Neutrophil (primary cell): ENCODE measurements around the gene RADIL.

ENCODE experiments used
- H3K27ac ChIP-seq: fragments of 200-600 bp; sonication (generic); 2 replicates; pipeline ENCODE4 v1.5.1; 2016; ENCODE audit warnings: mild to moderate bottlenecking, moderate library complexity
- H3K27me3 ChIP-seq: fragments of 200-600 bp; sonication (generic); 2 replicates; pipeline ENCODE4 v1.6.0; 2016; ENCODE audit warnings: mild to moderate bottlenecking
- H3K36me3 ChIP-seq: fragments of 200-600 bp; sonication (generic); 2 replicates; pipeline ENCODE4 v1.5.1; 2017
- H3K4me1 ChIP-seq, 2 experiments: fragments of 200-600 bp in 1 of 2; sonication (generic) in 1 of 2; 1 replicate in 1 of 2; 2 replicates in 1 of 2; pipeline versions ENCODE4 v1.5.1 to v1.6.1; 2013 to 2016; ENCODE audit warnings: low read depth in 1 of 2, low read length in 1 of 2, mild to moderate bottlenecking in 1 of 2, moderate library complexity in 1 of 2; ENCODE audit not compliant: control insufficient read depth in 1 of 2, insufficient read depth in 1 of 2
- H3K4me3 ChIP-seq, 2 experiments: fragments of 200-600 bp in 1 of 2; sonication (generic) in 1 of 2; 1 replicate in 1 of 2; 2 replicates in 1 of 2; pipeline ENCODE4 v1.5.1; 2013 to 2016; ENCODE audit warnings: low read depth in 1 of 2, low read length in 1 of 2, mild to moderate bottlenecking in 1 of 2, moderate library complexity in 1 of 2
- H3K9me3 ChIP-seq: fragments of 200-600 bp; sonication (generic); 2 replicates; pipeline ENCODE4 v1.5.1; 2016
- CTCF ChIP-seq: fragments of 200-600 bp; sonication (generic); IDR thresholded peaks from 2 replicates; pipeline ENCODE4 v1.5.1; 2016; ENCODE audit warnings: antibody characterized with exemption

RADIL gene

DNA sequence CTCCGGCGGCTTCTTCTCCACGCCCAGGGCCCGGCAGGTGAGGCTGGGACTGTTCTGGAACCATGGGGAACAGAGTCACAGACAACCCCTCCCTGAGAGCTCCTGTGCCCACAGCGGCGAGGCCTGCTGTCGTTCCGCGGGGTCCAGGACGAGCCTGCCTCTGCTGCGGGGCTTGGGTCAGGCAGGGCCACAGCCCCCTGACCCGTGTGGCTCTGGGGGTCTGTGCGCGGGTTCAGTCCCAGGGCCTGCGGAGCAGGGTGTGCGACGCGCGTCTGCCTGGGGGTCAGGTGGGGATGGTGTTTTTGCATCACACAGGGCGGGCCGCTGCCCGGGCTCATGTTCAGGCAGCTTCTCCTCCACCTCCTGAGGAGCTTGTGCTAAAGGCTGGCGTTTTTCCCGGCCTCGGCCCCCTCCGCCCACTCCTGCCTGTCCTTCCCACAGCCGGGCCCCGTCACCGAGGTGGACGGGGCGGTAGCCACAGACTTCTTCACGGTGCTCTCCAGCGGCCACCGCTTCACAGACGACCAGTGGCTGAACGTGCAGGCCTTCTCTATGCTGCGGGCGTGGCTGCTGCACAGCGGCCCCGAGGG, 99.7 kb downstream of the RADIL start:
- H3K27me3 ChIP-seq: no peaks in the 10 kb centered on the region
- H3K27ac ChIP-seq: no peak overlapping the region
- peaks cover 93% of the 10 kb centered on the region for H3K36me3 ChIP-seq
- H3K9me3 ChIP-seq: no peaks in the 10 kb centered on the region
- H3K4me1 ChIP-seq: no peaks in the 10 kb centered on the region
- no peak overlapping the region for H3K4me3 ChIP-seq
- no peak for TF ChIP-seq CTCF

GRCh38 chr7:4783292-4783652, 100.2 kb downstream of the RADIL start:
- Histone ChIP-seq H3K4me1 (no peaks in the 10 kb centered on the region), H3K27me3 (no peaks in the 10 kb centered on the region), H3K9me3 (no peaks in the 10 kb centered on the region), H3K4me3 (no peak overlapping the region), H3K27ac (no peak overlapping the region), H3K36me3 (peaks cover 87% of the 10 kb centered on the region)
- no peak for TF ChIP-seq CTCF

GRCh38 chr7:4782333-4783291, 100.9 kb downstream of the RADIL start:
- H3K27me3 ChIP-seq: no peaks in the 10 kb centered on the region
- no peak overlapping the region for H3K27ac ChIP-seq
- no peak overlapping the region for H3K4me3 ChIP-seq
- peaks cover 80% of the 10 kb centered on the region for H3K36me3 ChIP-seq
- no peaks in the 10 kb centered on the region for H3K9me3 ChIP-seq
- no peaks in the 10 kb centered on the region for H3K4me1 ChIP-seq
- TF ChIP-seq CTCF: no peak

GRCh38 chr7:4781366-4782069, 102.0 kb downstream of the RADIL start:
- Histone ChIP-seq H3K27ac (no peak overlapping the region), H3K27me3 (no peaks in the 10 kb centered on the region), H3K4me1 (peaks cover 6% of the 10 kb centered on the region in 2 experiments), H3K36me3 (peaks cover 69% of the 10 kb centered on the region), H3K4me3 (no peak overlapping the region), H3K9me3 (no peaks in the 10 kb centered on the region)
- no peak for TF ChIP-seq CTCF

DNA sequence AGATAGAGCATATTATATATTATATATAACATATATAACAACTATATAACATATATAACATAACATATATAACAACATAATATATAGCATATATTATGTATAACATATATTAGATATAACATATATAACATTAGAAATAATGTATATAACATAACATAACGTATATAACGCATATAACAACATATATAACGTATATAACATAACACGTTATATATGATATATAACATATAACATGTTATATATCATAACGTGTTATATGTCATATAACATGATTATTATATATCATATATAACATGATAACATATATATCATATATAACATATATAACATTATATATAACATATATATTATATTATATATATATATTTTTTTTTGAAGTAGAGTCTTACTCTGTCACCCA, 104.4 kb downstream of the RADIL start:
- no peaks in the 10 kb centered on the region for H3K27me3 ChIP-seq
- no peak overlapping the region for H3K4me3 ChIP-seq
- no peaks in the 10 kb centered on the region for H3K9me3 ChIP-seq
- TF ChIP-seq CTCF: no peak
- H3K4me1 ChIP-seq: peaks cover 18 to 23% of the 10 kb centered on the region in 2 experiments
- H3K27ac ChIP-seq: no peak overlapping the region
- H3K36me3 ChIP-seq: peaks cover 45% of the 10 kb centered on the region
